Right lobe of liver (tissue), 4 donors: ENCODE measurements around the gene MUCL3.

Experiments used
- POLR2A ChIP-seq: fragments of 450-650 bp; IDR thresholded peaks from one replicate; pipeline ENCODE4 v1.6.1; 2017; ENCODE audit warnings: antibody characterized with exemption, mild to moderate bottlenecking
- TF ChIP-seq, protein P1 (sequence below), 4 donors: fragments of 200-600 bp in 3 of 4; fragments of 450-650 bp in 1 of 4; IDR thresholded peaks; one replicate each; pipeline versions ENCODE4 v1.5.1 to v1.8.0; 2016 to 2022; ENCODE audit warnings: antibody characterized with exemption in 4 of 4, mild to moderate bottlenecking in 2 of 4
- donor health status: DM: no; HTN: no; CAD: no.
- donor health status: DM: no; HTN: no; CAD: no.
- donor health status: DM: no; HTN: yes; CAD: no.

DNA sequence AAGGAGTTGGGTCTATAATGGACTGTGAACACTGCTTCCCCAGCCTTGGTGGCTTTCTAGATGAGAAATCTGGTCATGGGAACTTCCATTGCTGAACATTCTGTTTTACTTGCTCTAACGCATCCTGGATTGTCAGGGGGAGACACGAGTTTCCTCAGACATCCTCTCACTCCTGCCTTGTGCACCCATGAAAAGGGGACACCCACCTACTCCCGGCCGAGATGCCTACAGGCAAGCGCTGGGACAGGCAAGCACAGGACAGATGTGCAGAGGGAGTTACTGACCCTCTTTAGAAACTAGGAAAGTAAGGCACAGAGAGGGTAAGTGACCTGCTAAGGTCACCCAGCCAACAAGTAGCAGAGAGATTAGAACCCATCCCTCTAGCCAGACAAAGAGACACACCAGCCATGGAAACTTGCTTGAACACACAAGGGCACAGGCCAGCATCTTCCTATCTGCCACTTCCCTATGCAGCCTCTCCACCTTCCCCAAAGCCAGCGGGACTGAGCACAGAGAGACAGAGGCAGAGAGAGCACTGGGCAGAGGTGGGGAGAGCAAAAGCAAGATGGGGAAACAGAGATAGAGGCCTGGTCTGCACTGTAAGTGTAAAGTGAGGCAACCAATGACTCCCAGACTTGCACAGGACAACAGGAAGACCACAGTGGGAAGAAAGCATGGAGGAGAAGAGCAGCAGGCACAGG is 8.0 kb upstream of the MUCL3 start:
- TF ChIP-seq, protein P1, sequence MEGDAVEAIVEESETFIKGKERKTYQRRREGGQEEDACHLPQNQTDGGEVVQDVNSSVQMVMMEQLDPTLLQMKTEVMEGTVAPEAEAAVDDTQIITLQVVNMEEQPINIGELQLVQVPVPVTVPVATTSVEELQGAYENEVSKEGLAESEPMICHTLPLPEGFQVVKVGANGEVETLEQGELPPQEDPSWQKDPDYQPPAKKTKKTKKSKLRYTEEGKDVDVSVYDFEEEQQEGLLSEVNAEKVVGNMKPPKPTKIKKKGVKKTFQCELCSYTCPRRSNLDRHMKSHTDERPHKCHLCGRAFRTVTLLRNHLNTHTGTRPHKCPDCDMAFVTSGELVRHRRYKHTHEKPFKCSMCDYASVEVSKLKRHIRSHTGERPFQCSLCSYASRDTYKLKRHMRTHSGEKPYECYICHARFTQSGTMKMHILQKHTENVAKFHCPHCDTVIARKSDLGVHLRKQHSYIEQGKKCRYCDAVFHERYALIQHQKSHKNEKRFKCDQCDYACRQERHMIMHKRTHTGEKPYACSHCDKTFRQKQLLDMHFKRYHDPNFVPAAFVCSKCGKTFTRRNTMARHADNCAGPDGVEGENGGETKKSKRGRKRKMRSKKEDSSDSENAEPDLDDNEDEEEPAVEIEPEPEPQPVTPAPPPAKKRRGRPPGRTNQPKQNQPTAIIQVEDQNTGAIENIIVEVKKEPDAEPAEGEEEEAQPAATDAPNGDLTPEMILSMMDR (IDR thresholded peaks at IDR 0.05), result no peak
- TF ChIP-seq POLR2A, result no peak
